Colon (tissue), 2 donors: ENCODE results near the gene PPM1H.
"Not testable (repeated sequence)": the region's sequence is repeated elsewhere in the genome, so short reads cannot be mapped to it uniquely, and the experiment has no call there.

ENCODE experiments used
- FAIRE-seq: peaks from 2 replicates; lab custom pipeline; 2012; peaks lifted over from hg19 to GRCh38; lab: Jason Lieb, UNC
- donor health status: control.
- donor health status: control.

The PPM1H gene

GRCh38 chr12:62681306-62681705, 253.6 kb downstream of the PPM1H start:
- no peak for FAIRE-seq

GRCh38 chr12:62679608-62680007, 255.3 kb downstream of the PPM1H start:
- FAIRE-seq, result no peak

- FAIRE-seq, result no peak
Measured at GRCh38 chr12:62677355-62677754, 257.6 kb downstream of the PPM1H start.

GRCh38 chr12:62676521-62677307, 258.2 kb downstream of the PPM1H start:
- FAIRE-seq, result no peak

GRCh38 chr12:62673028-62673815, 261.7 kb downstream of the PPM1H start:
- no peak for FAIRE-seq

- no peak for FAIRE-seq
Measured at GRCh38 chr12:62670986-62671720, 263.8 kb downstream of the PPM1H start.

GRCh38 chr12:62668782-62669181, 266.2 kb downstream of the PPM1H start:
- no peak for FAIRE-seq

- FAIRE-seq, result not testable (repeated sequence)
Measured at GRCh38 chr12:62664951-62665350, 270.0 kb downstream of the PPM1H start.

GRCh38 chr12:62660756-62661155, 274.2 kb downstream of the PPM1H start:
- no peak for FAIRE-seq

GRCh38 chr12:62659453-62660295, 275.3 kb downstream of the PPM1H start:
- FAIRE-seq, result no peak

- no peak for FAIRE-seq
Measured at GRCh38 chr12:62658910-62659309, 276.0 kb downstream of the PPM1H start.

GRCh38 chr12:62657363-62657632, 277.7 kb downstream of the PPM1H start:
- FAIRE-seq, result no peak

GRCh38 chr12:62656591-62657362, 278.2 kb downstream of the PPM1H start:
- FAIRE-seq, result no peak

- no peak for FAIRE-seq
Measured at GRCh38 chr12:62655666-62656151, 279.2 kb downstream of the PPM1H start.

- FAIRE-seq, result no peak
Measured at GRCh38 chr12:62654326-62655241, 280.4 kb downstream of the PPM1H start.

- FAIRE-seq, result no peak
Measured at GRCh38 chr12:62653740-62654139, 281.2 kb downstream of the PPM1H start.

- FAIRE-seq, result no peak
Measured at GRCh38 chr12:62653304-62653703, 281.6 kb downstream of the PPM1H start.

GRCh38 chr12:62651138-62651537, 283.8 kb downstream of the PPM1H start:
- FAIRE-seq, result no peak

GRCh38 chr12:62649412-62650138, 285.4 kb downstream of the PPM1H start:
- no peak for FAIRE-seq
